Mammary epithelial cell (primary cell): ENCODE data around the gene VASN.

ENCODE experiments used
- EZH2 ChIP-seq: IDR thresholded peaks from 2 replicates; pipeline ENCODE4 v1.6.1; 2012; ENCODE audit warnings: low read length, inconsistent platforms, borderline replicate concordance
- TF ChIP-seq, protein P1 (sequence below), 2 donors: IDR thresholded peaks in 1 of 2; conservative IDR thresholded peaks in 1 of 2; 2 replicates each; pipeline ENCODE4 v1.5.1; 2011 to 2012; ENCODE audit warnings: inconsistent platforms in 2 of 2, low read length in 2 of 2, mild to moderate bottlenecking in 2 of 2, control low read depth in 1 of 2, low read depth in 1 of 2; ENCODE audit not compliant: insufficient read depth in 1 of 2; ENCODE audit errors: extremely low read depth in 1 of 2

DNA sequence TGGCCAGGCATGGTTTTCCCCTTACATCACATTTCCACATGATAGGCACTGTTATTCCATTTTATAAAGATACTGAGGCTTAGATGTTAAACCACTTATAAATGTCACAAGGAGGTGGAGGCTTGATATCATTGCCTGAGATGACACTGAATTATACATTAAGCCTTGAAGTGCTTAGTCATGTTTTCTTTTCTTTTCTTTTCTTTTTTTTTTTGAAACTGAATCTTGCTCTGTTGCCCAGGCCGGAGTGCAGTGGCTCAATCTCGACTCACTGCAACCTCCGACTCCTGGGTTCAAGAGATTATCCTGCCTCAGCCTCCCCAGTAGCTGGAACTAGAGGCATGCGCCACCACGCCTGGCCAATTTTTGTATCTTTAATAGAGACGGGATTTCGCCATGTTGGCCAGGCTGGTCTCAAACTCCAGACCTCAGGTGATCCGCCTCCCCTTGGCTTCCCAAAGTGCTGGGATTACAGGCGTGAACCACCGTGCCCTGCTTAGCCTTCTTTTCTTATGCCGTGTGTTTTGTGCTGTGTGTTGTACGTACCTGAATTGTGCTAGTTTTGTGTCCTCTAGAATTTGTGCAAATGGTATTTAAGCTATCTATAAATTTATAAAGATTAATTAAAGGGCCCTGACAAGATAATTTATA lies 55.2 kb downstream of the VASN start:
- TF ChIP-seq, protein P1, sequence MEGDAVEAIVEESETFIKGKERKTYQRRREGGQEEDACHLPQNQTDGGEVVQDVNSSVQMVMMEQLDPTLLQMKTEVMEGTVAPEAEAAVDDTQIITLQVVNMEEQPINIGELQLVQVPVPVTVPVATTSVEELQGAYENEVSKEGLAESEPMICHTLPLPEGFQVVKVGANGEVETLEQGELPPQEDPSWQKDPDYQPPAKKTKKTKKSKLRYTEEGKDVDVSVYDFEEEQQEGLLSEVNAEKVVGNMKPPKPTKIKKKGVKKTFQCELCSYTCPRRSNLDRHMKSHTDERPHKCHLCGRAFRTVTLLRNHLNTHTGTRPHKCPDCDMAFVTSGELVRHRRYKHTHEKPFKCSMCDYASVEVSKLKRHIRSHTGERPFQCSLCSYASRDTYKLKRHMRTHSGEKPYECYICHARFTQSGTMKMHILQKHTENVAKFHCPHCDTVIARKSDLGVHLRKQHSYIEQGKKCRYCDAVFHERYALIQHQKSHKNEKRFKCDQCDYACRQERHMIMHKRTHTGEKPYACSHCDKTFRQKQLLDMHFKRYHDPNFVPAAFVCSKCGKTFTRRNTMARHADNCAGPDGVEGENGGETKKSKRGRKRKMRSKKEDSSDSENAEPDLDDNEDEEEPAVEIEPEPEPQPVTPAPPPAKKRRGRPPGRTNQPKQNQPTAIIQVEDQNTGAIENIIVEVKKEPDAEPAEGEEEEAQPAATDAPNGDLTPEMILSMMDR (conservative IDR thresholded peaks at IDR 0.05 in 1 of 2, IDR thresholded peaks at IDR 0.05 in 1 of 2; ENCODE audit: extremely low read depth in 1 of 2, insufficient read depth in 1 of 2, low read depth in 1 of 2, low read length in 2 of 2), result no peak
- TF ChIP-seq EZH2, result no peak
